Mucosa of descending colon (tissue), 3 donors: ENCODE results near the gene PARP2. TPM values are rescaled to one million over a fixed set of nuclear protein-coding genes. Genes with fewer than 3 reads are reported as not detected.

ENCODE experiments used
- ATAC-seq: fragments of 200-7000 bp; cut with Tn5 transposase; one replicate; pipeline ENCODE4 v1.9.1; 2020; ENCODE audit warnings: mild to moderate bottlenecking, moderate library complexity
- DNase-seq, 3 donors: peaks; one replicate each; pipeline ENCODE4 v3.0.0-alpha.2; 2020
- H3K36me3 ChIP-seq: fragments of 200-600 bp; one replicate; pipeline ENCODE4 v1.8.0; 2021; ENCODE audit warnings: low read depth, mild to moderate bottlenecking
- H3K4me1 ChIP-seq: fragments of 200-600 bp; one replicate; pipeline ENCODE4 v1.8.0; 2021; ENCODE audit warnings: low read depth, mild to moderate bottlenecking
- H3K4me3 ChIP-seq: fragments of 200-600 bp; one replicate; pipeline ENCODE4 v1.8.0; 2021; ENCODE audit warnings: mild to moderate bottlenecking
- H3K9me3 ChIP-seq: fragments of 200-600 bp; one replicate; pipeline ENCODE4 v1.8.0; 2021; ENCODE audit warnings: mild to moderate bottlenecking
- CTCF ChIP-seq: fragments of 200-600 bp; IDR thresholded peaks from one replicate; pipeline ENCODE4 v1.8.0; 2022; ENCODE audit warnings: antibody characterized with exemption, mild to moderate bottlenecking
- intact Hi-C, 2 donors: fragments of 100-400 bp; cut with DNase I in 1 of 2; cut with micrococcal nuclease in 1 of 2; formaldehyde crosslinking; loops; one replicate each; pipeline versions ENCODE4 v1.11.0 to v1.11.1; 2022; cut with DNase I, micrococcal nuclease
- total RNA-seq, 3 donors: library from RNA; stranded (reverse); fragmentation: NEBNext Ultra II Directional in 2 of 3; extraction: Animal tissue kit (Norgen Biotek cat#: 25700) in 2 of 3; gene quantifications; one replicate each; pipeline versions ENCODE4 v1.2.1 to v1.2.4, GENCODE V29; 2021 to 2023
- donor health status: DM: no; HTN: no; CAD: no; lungs with moderate emphysema.
- donor health status: DM: no; HTN: no; CAD: no.
- donor health status: DM: no; HTN: yes; CAD: no.

PARP2 gene
- total RNA-seq, 3 donors from 2014 or later: 9.3 to 20.1 (median 14.8) TPM

DNA sequence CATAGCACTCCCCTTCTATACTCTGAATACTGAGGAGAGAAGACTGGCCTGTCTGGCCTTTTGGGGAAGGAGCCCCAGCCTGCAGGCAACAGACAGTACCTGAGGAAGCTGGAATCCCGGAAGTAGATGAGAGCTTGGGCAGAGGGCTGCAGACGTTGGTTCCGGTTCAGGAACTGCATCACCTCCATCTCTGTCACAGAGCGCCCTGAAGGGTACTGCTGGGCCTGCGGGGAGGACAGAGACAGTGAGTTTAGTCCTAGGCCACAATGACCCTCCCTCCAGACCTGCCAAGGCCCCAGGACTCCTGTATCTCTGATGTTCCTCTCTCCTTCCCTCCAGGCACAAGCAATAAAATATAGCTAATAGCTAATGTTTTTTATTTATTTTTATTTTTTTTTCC, 41.5 kb downstream of the PARP2 start:
- DNase-seq: no peak
- ATAC-seq: no peak
- Histone ChIP-seq H3K9me3 (no peaks in the 10 kb centered on the region), H3K4me1 (no peaks in the 10 kb centered on the region), H3K4me3 (no peak overlapping the region), H3K36me3 (peaks cover 38% of the 10 kb centered on the region)
- intact Hi-C loops: no loop called here
- no peak for TF ChIP-seq CTCF

- Histone ChIP-seq H3K4me1 (no peaks in the 10 kb centered on the region), H3K4me3 (no peak overlapping the region), H3K9me3 (no peaks in the 10 kb centered on the region), H3K36me3 (peaks cover 38% of the 10 kb centered on the region)
- no peak for TF ChIP-seq CTCF
- ATAC-seq (no peak), DNase-seq (no peak)
- intact Hi-C loops: no loop called here
Observed at GRCh38 chr14:20386276-20386855, 42.9 kb downstream of the PARP2 start.

DNA sequence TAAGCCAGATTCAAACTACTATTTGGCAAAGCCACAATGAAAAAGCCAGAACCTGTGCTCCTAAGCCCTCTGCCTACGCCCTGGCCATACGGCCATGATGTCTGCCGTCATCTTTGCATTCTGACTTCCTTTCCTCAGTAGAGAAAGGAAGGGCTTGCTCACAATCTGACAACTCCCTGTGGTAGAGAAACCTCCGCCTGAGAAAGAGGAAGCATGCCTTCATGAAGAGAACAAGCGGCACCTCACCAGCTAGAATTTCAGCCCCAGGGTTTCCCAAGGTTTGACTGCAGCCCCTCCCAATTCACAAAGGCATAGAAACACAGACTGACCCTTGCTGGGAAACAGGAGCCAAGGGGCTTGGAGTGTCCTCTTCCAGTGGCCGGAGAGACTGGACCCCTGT, 44.1 kb downstream of the PARP2 start:
- H3K9me3 ChIP-seq: no peaks in the 10 kb centered on the region
- peaks cover 30% of the 10 kb centered on the region for H3K36me3 ChIP-seq
- no peaks in the 10 kb centered on the region for H3K4me1 ChIP-seq
- no peak for DNase-seq
- intact Hi-C loops: no loop called here
- no peak for ATAC-seq
- no peak for TF ChIP-seq CTCF
- no peak overlapping the region for H3K4me3 ChIP-seq

- no peaks in the 10 kb centered on the region for H3K4me1 ChIP-seq
- intact Hi-C loops: no loop called here
- no peak for TF ChIP-seq CTCF
- H3K4me3 ChIP-seq: no peak overlapping the region
- no peaks in the 10 kb centered on the region for H3K9me3 ChIP-seq
- H3K36me3 ChIP-seq: peaks cover 27% of the 10 kb centered on the region
- no peak for DNase-seq
- ATAC-seq: no peak
Observed at GRCh38 chr14:20388159-20388558, 44.7 kb downstream of the PARP2 start.

GRCh38 chr14:20391505-20391904, 48.1 kb downstream of the PARP2 start:
- ATAC-seq (no peak), DNase-seq (no peak)
- no peaks in the 10 kb centered on the region for H3K4me1 ChIP-seq
- intact Hi-C loops: no loop called here
- TF ChIP-seq CTCF: no peak
- peaks cover 35% of the 10 kb centered on the region for H3K36me3 ChIP-seq
- H3K4me3 ChIP-seq: no peak overlapping the region
- H3K9me3 ChIP-seq: no peaks in the 10 kb centered on the region

DNA sequence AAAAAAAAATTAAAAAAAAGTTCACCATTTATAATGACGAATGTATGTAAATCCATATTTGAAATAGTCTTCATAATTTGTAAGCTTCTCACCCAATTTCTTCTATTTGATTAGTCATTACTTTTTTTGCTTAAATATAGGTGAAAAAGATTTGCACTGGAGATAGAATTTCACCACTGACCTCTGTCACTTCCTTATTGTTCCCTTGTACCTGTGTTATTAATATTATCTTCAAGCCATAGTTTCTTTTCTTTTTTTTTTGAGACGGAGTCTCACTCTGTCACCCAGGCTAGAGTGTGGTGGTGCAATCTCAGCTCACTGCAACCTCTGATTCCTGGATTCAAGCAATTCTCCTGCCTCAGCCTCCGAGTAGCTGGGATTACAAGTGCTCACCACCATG, 54.1 kb downstream of the PARP2 start:
- Histone ChIP-seq H3K36me3 (peaks cover 24% of the 10 kb centered on the region), H3K4me3 (no peak overlapping the region), H3K4me1 (no peaks in the 10 kb centered on the region), H3K9me3 (no peaks in the 10 kb centered on the region)
- ATAC-seq (no peak), DNase-seq (no peak)
- TF ChIP-seq CTCF: no peak
- intact Hi-C loops: no loop called here
